PC-3 (cell line): ENCODE results near the gene OR11L1.

Experiments used
- CTCF ChIP-seq: fragments of 300-600 bp; sonication (generic); conservative IDR thresholded peaks from 2 replicates; pipeline ENCODE4 v1.5.1; 2017; ENCODE audit warnings: antibody characterized with exemption, low read depth, mild to moderate bottlenecking, low read length
- EZH2 ChIP-seq: fragments of 300-600 bp; sonication (generic); IDR thresholded peaks from one replicate; pipeline ENCODE4 v1.6.1; 2017; ENCODE audit warnings: antibody characterized with exemption, mild to moderate bottlenecking, low read length; ENCODE audit not compliant: unreplicated experiment
- EZH2phosphoT487 ChIP-seq: fragments of 300-600 bp; sonication (generic); IDR thresholded peaks from 2 replicates; pipeline ENCODE4 v1.6.1; 2018; ENCODE audit warnings: mild to moderate bottlenecking, antibody characterized with exemption, low read length, borderline replicate concordance

DNA sequence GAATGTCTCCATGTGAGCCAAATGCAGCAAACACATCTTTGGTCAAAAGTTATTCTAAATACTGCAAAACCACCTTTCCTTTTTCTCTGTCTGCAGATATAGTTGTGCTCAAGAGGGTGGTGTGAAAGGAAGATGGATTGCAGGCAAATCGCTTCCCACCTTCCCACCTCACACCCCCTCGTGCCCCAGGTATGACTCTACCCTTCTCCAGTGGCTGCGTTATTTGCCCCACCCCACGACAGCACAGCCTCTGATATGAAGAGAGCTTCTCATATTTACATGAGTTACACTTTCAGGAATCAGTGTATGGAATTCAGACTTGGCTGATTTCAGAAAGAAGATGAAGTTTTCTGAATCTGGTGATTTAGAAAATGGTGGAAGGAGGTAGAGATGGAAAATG, 21.1 kb upstream of the OR11L1 start:
- TF ChIP-seq CTCF (no peak), EZH2 (no peak), EZH2phosphoT487 (no peak)
